GM21737 (cell line): ENCODE results near the gene TMEM247.
"Not testable (repeated sequence)": the region's sequence is repeated elsewhere in the genome, so short reads cannot be mapped to it uniquely, and the experiment has no call there.

Experiments used
- ATAC-seq: cut with Tn5 transposase; IDR thresholded peaks from one replicate; pipeline ENCODE4 v1.9.1; 2021; ENCODE audit warnings: mild to moderate bottlenecking, moderate library complexity; ENCODE audit not compliant: unreplicated experiment

The TMEM247 gene

DNA sequence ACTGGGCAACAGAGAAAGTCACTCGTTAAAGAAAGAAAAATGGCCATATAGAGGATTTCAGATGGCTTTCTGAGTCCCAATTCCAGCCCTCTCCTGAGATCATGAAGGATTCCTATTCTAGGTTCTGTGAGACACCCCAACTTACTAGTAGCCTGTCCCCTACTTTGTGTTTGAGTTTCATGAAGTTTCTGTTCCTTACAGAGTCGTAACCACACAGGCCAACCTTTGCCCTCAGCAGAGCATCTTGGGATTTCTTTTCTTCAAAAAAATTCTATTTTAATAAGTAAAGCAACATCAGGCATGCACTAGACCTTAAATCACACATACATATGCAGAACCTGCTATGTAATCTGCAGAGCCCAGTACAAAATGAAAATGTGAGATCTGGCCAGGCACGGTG is 30.4 kb downstream of the TMEM247 start:
- ATAC-seq, result no peak

DNA sequence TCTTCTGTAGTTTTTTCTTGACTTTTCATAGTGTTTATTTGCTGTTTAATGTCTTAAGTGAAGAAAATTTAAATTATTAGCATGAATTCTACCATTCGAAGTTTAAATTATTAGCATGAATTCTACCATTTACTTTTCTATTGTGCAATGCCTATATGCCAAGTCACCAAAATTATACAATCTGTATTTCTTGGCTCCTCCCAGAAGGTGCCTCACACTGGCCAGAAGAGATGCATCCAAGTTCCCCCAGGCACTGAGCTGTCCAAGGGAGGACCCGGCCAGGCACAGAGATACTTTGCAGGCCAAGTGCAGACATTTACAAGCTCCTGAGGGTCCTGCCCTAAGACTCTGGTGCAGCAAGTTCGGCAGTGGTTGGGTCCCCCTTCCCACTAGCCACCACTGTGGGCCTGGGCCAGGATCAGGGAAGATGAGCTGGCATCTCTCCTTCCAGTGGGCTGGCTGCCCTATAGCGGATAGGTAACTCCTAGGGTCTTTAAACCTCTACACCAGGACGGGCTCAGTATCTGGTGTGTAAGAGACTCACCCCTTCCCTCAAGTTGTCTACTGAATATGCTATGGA is 31.3 kb downstream of the TMEM247 start:
- no peak for ATAC-seq

- ATAC-seq, result no peak
Observed at GRCh38 chr2:46512185-46512584, 32.8 kb downstream of the TMEM247 start.

DNA sequence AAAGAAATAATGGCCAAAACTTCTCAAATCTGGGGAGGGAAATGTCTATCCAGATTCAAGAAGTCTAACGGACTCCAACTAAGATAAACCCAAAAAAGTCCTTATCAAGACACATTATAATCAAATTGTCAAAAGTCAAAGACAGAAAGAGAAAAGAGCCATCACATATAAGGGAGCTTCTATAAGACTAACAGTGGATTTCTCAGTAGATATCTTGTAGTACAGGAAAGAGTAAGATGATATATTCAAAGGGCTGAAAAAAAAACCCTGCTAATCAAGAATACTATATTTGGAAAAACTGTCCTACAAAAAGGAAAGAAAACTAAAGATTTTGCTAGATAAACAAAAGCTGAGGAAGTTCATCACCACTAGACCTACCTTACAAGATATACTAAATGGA is 35.4 kb downstream of the TMEM247 start:
- ATAC-seq, result no peak

DNA sequence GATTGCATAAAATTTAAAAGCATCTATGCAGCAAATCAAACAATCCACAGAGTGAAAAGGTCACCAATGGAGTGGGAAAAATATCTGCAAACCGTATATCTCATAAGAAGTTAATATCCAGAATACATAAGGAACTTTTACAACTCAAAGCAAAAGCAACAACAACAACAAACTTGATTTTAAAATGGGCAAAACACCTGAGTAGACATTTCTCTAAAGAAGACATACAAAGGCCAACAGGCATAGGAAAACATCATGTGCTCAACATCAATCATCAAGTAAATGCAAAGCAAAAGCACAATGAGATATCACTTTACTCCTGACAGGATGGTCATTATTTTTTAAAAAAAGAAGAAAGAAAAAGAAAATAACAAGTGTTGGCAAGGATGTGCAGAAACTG is 38.1 kb downstream of the TMEM247 start:
- no peak for ATAC-seq

DNA sequence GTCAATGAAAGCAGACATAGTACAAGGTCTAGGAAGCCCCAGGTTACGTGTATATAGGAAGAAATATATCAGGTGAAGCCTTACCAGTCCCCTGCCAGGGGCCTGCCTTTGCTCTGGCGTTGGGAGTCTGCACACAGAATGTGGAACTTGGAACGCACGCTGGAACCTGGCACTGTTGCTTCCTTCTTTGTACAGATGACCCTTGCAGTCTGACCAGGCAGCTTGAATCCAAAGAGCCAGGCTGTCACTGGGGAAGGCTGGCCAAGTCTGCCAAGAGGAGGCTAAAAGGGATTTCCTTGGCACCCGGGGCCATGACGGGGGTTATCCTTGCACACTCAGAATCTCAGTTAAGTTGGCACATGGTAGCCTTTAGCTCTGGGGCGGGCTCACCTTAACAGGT is 39.5 kb downstream of the TMEM247 start:
- ATAC-seq, result no peak

- no peak for ATAC-seq
Observed at GRCh38 chr2:46519265-46519664, 39.9 kb downstream of the TMEM247 start.

GRCh38 chr2:46520130-46520711 is 40.9 kb downstream of the TMEM247 start:
- no peak for ATAC-seq

- no peak for ATAC-seq
Observed at GRCh38 chr2:46521215-46521683, 41.9 kb downstream of the TMEM247 start.

- ATAC-seq, result not testable (repeated sequence)
Observed at GRCh38 chr2:46522385-46522784, 43.0 kb downstream of the TMEM247 start.

DNA sequence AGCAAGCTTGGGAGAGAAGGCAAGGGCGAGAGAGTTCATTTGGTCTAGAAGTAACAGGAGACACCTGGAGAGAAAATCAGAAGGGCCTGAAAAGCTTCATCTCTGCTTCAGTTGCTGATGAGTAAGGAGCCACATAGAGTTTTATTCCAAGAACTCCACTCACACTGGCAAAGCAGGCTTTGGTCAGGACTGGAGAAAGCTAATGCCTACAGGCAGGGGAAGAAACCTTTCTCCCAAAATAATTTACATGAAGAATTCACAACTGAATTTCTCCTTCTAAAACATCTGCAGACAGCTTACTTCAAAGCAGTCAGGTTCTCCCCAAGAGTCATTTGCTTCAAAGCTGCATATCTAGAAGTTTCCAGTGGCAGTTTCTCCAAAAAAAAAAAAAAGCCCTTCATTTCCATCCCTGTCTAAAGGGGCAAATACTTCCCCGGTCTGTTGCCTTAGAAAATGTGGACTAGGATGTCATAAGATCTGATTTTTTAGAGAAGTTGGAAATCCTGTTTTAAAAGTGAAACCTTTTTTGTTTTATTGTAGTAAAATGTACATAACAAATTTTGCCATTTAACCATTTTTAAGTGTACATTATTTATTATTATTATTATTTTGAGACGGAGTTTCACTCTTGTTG is 46.3 kb downstream of the TMEM247 start:
- ATAC-seq, result no peak

- ATAC-seq, result no peak
Observed at GRCh38 chr2:46528880-46529279, 49.5 kb downstream of the TMEM247 start.

DNA sequence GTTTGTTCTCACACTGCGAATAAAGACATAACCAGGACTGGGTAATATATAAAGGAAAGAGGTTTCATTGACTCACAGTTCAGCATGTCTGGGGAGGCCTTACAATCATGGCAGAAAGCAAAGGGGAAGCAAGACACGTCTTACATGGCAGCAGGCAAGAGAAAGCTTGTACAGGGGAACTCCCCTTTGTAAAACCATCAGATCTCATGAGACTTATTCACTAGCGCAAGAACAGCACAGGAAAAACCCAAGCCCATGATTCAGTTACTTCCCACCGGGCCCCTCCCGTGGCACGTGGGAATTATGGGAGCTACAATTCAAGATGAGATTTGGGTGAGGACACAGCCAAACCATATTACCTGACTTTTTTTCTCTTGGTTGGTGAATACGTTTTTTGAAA is 51.3 kb downstream of the TMEM247 start:
- no peak for ATAC-seq

GRCh38 chr2:46531863-46532262 is 52.5 kb downstream of the TMEM247 start:
- no peak for ATAC-seq
